Upper lobe of left lung (tissue), 6 donors: ENCODE measurements around the gene SPTB. TPM values are rescaled to one million over a fixed set of nuclear protein-coding genes. Genes with fewer than 3 reads are reported as not detected.
A peak's percentile ranks its signal among the peaks of the same experiment; 100 is the strongest.

Source experiments
- ATAC-seq, 2 donors: fragments of 200-7000 bp; cut with Tn5 transposase; one replicate each; pipeline ENCODE4 v1.9.1; 2022; ENCODE audit warnings: mild to moderate bottlenecking in 2 of 2, moderate library complexity in 2 of 2; ENCODE audit not compliant: low FRiP score in 2 of 2
- DNase-seq, 2 donors: peaks; one replicate each; pipeline ENCODE4 v3.0.0-alpha.2; 2019 to 2020
- H3K27ac ChIP-seq, 4 donors: fragments of 200-600 bp; sonication (generic); one replicate each; pipeline ENCODE4 v1.5.1; 2016 to 2019
- H3K27me3 ChIP-seq, 4 donors: fragments of 200-600 bp; sonication (generic); one replicate each; pipeline ENCODE4 v1.5.1; 2017 to 2019
- H3K36me3 ChIP-seq, 4 donors: fragments of 200-600 bp; sonication (generic); one replicate each; pipeline ENCODE4 v1.5.1; 2016 to 2019
- H3K4me1 ChIP-seq, 4 donors: fragments of 200-600 bp; sonication (generic); one replicate each; pipeline ENCODE4 v1.5.1; 2018 to 2019
- H3K4me3 ChIP-seq, 4 donors: fragments of 200-600 bp; sonication (generic); one replicate each; pipeline ENCODE4 v1.5.1; 2017 to 2019; ENCODE audit warnings: mild to moderate bottlenecking in 2 of 4, moderate library complexity in 1 of 4
- H3K9me3 ChIP-seq, 4 donors: fragments of 200-600 bp; sonication (generic); one replicate each; pipeline ENCODE4 v1.5.1; 2018 to 2019
- EP300 ChIP-seq, 4 donors: sonication (generic); formaldehyde crosslinking; IDR thresholded peaks; one replicate each; pipeline ENCODE4 v1.5.1; 2017; ENCODE audit warnings: antibody characterized with exemption in 4 of 4, control low read depth in 2 of 4
- POLR2A ChIP-seq, 4 donors: fragments of 450-650 bp; IDR thresholded peaks; one replicate each; pipeline ENCODE4 v1.5.1; 2016 to 2017; ENCODE audit warnings: antibody characterized with exemption in 4 of 4, mild to moderate bottlenecking in 2 of 4
- POLR2AphosphoS5 ChIP-seq, 2 donors: sonication (generic); formaldehyde crosslinking; IDR thresholded peaks; one replicate each; pipeline ENCODE4 v1.5.1; 2017; ENCODE audit warnings: antibody characterized with exemption in 2 of 2
- WGBS, 2 donors: methylation state at CpG; one replicate each; pipeline ENCODE4 v1.1.5; 2017 to 2018; 5-methylcytosine and 5-hydroxymethylcytosine counted together
- total RNA-seq, 6 donors: library from RNA; depleted of rRNA in 4 of 6; stranded (reverse); fragments of >200 nt in 4 of 6; gene quantifications; one replicate each; pipeline versions ENCODE4 v1.1.0 to v1.2.1, GENCODE V29; 2016 to 2021
- TF ChIP-seq, protein P1 (sequence below), 6 experiments: fragments of 450-650 bp in 4 of 6; fragments of 200-600 bp in 2 of 6; sonication (generic) in 2 of 6; IDR thresholded peaks; one replicate each; pipeline ENCODE4 v1.5.1; 2016 to 2019; ENCODE audit warnings: antibody characterized with exemption in 6 of 6
- donor health status: DM: no; HTN: no; CAD: no; lungs with moderate emphysema.
- donor health status: DM: no; HTN: yes; CAD: no; lungs with severe emphysema.

Gene SPTB
- total RNA-seq, 6 donors from 2014 or later = 2.1 to 3.3 (median 2.7) TPM

- no peaks in the 10 kb centered on the region for H3K36me3 ChIP-seq
- peak; percentile 7 to 51 for ATAC-seq
- peaks cover 17 to 24% (median 22%) of the 10 kb centered on the region in 4 donors for H3K4me1 ChIP-seq
- H3K27ac ChIP-seq = peak overlapping the region in 1 of 4 donors; percentile 33
- TF ChIP-seq POLR2AphosphoS5 (IDR thresholded peaks at IDR 0.05) = no peak
- no peak for TF ChIP-seq EP300 (IDR thresholded peaks at IDR 0.05)
- TF ChIP-seq, protein P1, sequence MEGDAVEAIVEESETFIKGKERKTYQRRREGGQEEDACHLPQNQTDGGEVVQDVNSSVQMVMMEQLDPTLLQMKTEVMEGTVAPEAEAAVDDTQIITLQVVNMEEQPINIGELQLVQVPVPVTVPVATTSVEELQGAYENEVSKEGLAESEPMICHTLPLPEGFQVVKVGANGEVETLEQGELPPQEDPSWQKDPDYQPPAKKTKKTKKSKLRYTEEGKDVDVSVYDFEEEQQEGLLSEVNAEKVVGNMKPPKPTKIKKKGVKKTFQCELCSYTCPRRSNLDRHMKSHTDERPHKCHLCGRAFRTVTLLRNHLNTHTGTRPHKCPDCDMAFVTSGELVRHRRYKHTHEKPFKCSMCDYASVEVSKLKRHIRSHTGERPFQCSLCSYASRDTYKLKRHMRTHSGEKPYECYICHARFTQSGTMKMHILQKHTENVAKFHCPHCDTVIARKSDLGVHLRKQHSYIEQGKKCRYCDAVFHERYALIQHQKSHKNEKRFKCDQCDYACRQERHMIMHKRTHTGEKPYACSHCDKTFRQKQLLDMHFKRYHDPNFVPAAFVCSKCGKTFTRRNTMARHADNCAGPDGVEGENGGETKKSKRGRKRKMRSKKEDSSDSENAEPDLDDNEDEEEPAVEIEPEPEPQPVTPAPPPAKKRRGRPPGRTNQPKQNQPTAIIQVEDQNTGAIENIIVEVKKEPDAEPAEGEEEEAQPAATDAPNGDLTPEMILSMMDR (IDR thresholded peaks at IDR 0.05) = no peak
- no peak for TF ChIP-seq POLR2A (IDR thresholded peaks at IDR 0.05)
- peak in 1 of 2 donors; percentile 84 for DNase-seq
- H3K27me3 ChIP-seq = peaks cover 0 to 24% (median 14%) of the 10 kb centered on the region in 4 donors
- H3K4me3 ChIP-seq = peak overlapping the region in 3 of 4 donors; percentile 54 to 74 (median 63)
- no peaks in the 10 kb centered on the region for H3K9me3 ChIP-seq
- WGBS, 2 donors = 10% methylated on average over 27 to 30 of the region's 43 CpGs
Measured at GRCh38 chr14:64878837-64879634, 671 bp downstream of the SPTB start.

DNA sequence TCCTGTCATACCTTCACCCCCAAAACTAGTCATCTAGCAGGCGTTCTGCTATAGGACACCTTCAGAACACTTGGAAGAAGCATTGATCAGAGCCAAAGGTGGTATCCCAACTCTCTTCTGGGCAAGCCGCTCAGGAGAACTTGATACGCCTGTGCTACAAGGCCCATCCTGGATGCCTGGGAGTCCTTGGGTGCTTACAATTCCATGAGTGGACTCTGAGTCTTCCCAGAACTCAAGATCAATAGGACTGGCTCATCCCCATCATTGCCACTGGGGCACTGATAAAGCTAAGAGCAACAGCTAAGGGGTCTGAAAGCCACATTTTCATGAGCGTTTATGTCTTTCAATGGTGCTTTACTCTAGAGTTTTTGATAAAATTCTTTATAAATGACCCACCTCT lies 1.9 kb downstream of the SPTB start:
- no peaks in the 10 kb centered on the region for H3K36me3 ChIP-seq
- DNase-seq = no peak
- TF ChIP-seq, protein P1 (IDR thresholded peaks at IDR 0.05) = no peak
- no peak for TF ChIP-seq POLR2AphosphoS5 (IDR thresholded peaks at IDR 0.05)
- no peak for TF ChIP-seq POLR2A (IDR thresholded peaks at IDR 0.05)
- no peak for TF ChIP-seq EP300 (IDR thresholded peaks at IDR 0.05)
- no peak overlapping the region for H3K4me3 ChIP-seq
- peaks cover 0 to 24% (median 14%) of the 10 kb centered on the region in 4 donors for H3K27me3 ChIP-seq
- H3K27ac ChIP-seq = no peak overlapping the region
- ATAC-seq = no peak
- no peaks in the 10 kb centered on the region for H3K9me3 ChIP-seq
- peaks cover 17 to 24% (median 22%) of the 10 kb centered on the region in 4 donors for H3K4me1 ChIP-seq
- 94 to 98% methylated on average over 3 to 4 of the region's 4 CpGs for WGBS, 2 donors

- Histone ChIP-seq H3K27ac (no peak overlapping the region), H3K27me3 (peaks cover 0 to 19% (median 9%) of the 10 kb centered on the region in 4 donors), H3K9me3 (no peaks in the 10 kb centered on the region), H3K4me1 (peaks cover 13 to 18% (median 16%) of the 10 kb centered on the region in 4 donors), H3K36me3 (no peaks in the 10 kb centered on the region), H3K4me3 (no peak overlapping the region)
- no peak for ATAC-seq
- DNase-seq = no peak
- WGBS, 2 donors = 64 to 71% methylated on average over 4 of the region's 4 CpGs
- TF ChIP-seq, protein P1 (IDR thresholded peaks at IDR 0.05) = no peak
- no peak for TF ChIP-seq EP300 (IDR thresholded peaks at IDR 0.05)
- TF ChIP-seq POLR2A (IDR thresholded peaks at IDR 0.05) = no peak
- TF ChIP-seq POLR2AphosphoS5 (IDR thresholded peaks at IDR 0.05) = no peak
Measured at GRCh38 chr14:64875350-64875749, 4.4 kb downstream of the SPTB start.

GRCh38 chr14:64873506-64874219 lies 6.0 kb downstream of the SPTB start:
- H3K4me1 ChIP-seq = peaks cover 0 to under 1% (median 0%) of the 10 kb centered on the region in 4 donors
- H3K9me3 ChIP-seq = no peaks in the 10 kb centered on the region
- no peak overlapping the region for H3K4me3 ChIP-seq
- H3K36me3 ChIP-seq = no peaks in the 10 kb centered on the region
- no peak for ATAC-seq
- no peak for DNase-seq
- peaks cover 0 to 2% (median under 1%) of the 10 kb centered on the region in 4 donors for H3K27me3 ChIP-seq
- no peak for TF ChIP-seq POLR2AphosphoS5 (IDR thresholded peaks at IDR 0.05)
- TF ChIP-seq, protein P1 (IDR thresholded peaks at IDR 0.05) = no peak
- no peak for TF ChIP-seq EP300 (IDR thresholded peaks at IDR 0.05)
- TF ChIP-seq POLR2A (IDR thresholded peaks at IDR 0.05) = no peak
- 79 to 92% methylated on average over 3 of the region's 3 CpGs for WGBS, 2 donors
- no peak overlapping the region for H3K27ac ChIP-seq
